Measurements from ENCODE around the gene LARP1.

Gene LARP1

GRCh38 chr5:154762700-154763099, 7.5 kb downstream of the LARP1 start:
- DNase-seq = no peak

DNA sequence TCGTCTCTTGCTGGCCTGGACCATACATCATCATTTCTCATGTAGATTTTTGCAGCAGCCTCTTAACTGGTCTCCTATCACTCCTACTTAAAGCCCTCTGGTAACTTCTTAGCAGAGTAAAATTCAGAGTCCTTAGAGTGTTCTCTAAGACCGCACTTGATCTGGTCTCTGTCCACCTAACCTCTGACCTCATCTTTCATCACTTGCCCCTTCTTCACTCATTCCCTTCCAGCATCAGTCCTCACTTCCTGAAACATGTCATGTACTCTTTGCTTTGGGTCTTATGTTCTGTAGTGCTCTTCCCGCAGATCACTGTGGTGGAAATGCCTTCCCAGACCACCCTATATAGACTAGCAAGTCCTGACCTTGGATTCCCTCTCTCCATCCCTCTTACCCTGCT, 9.8 kb downstream of the LARP1 start:
- DNase-seq = no peak

DNA sequence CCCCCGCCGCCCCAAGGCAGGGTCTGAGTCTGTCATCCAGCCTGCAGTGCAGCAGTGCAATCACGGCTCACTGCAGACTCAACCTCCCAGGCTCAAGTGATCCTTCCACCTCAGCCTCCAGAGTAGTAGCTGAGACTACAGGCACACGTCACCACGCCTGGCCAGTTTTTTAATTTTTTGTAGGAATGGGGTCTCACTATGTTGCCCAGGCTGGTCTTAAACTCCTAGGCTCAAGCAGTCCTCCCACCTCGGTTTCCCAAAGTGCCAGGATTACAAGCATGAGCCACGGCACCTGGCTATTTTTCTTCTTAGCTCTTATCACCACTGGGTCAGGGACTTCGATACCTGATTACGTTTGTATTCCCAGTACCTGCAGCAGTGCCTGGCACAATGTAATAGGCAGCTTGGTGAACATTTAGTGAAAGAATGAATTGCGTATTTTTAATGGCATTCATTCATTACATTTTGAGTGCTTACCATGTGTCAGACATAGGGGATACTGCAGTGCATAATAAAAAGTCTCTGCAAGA, 10.3 kb downstream of the LARP1 start:
- no peak for DNase-seq

DNA sequence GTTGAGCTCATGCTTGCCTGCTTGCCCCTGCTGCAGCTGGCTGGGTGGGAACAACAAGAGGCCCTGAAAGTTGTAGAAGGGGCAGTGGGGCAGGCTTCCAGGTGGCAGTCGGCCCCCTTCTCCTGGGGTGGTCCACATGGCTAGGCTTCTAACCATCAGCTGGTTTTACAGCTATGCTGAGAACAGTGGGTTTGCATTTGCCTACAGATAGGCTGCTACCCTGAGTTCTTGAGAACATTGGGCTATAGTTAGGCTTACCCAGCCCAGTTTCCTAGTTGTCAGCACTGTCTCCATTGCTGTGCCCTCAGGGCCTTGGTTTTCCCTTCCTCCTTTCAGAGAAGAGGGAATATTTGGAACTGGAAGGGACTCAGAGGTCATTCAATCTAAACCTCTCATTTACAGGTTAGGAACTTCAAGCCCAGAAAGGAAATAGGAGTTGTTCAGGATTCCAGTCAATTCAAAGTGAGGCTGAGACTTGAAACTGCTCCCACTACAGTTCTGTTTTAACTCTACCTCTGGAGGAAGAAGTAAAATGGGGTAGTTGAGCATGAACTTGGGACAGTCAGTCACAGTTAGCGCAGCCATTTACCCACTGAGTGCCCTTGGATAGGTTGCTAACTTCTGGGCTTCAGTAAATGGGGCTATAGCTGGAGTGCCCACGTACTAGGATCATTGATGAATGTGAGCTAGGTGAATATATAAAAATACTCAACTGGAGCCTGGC, 11.5 kb downstream of the LARP1 start:
- DNase-seq = no peak

- DNase-seq = no peak
Measured at GRCh38 chr5:154767576-154767975, 12.4 kb downstream of the LARP1 start.

DNA sequence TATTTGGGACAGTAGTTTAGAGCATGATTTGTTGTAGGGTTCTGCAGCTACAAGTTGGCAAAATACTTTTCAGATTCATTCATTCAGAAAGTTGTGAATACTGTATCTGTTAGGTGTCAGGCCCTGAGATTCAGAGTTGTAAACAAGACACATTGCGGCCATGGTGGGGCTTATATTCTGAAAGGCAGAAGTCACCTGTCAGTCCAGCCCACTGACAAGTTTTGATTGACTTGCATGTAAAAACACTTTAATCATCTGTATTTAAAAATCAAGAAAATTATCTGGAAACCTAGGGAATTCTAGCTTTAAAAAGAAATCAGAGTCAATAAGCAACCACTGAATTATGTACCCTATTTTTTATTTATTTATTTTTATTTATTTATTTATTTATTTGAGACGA, 13.0 kb downstream of the LARP1 start:
- DNase-seq = no peak

- no peak for DNase-seq
Measured at GRCh38 chr5:154770111-154770510, 14.9 kb downstream of the LARP1 start.

DNA sequence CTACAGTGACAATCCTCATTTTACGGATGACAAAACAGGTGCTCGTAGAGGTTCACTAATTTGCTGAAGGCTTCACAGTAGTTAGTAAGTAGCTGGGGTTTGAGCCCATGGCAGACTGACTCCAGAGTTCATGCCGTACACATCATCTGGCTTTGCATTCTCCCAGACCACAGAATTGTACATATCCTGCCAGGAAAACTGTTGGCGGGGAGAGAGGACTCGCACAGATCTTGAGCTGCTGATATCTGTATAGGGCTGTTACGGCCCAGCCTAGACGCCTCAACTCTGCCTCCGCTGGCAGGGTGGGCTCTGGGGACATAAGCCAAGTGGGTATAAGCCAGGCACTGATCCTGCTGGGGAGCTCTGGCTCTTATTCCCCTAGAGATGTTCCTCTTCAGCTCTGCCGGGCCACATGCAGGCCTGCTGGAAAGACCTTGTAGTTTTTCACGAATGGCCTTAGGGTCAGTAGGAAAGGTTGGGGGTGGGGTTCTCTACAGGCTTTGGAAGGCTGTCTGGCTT, 16.3 kb downstream of the LARP1 start:
- no peak for DNase-seq

- DNase-seq = no peak
Measured at GRCh38 chr5:154773326-154773725, 18.1 kb downstream of the LARP1 start.

GRCh38 chr5:154776167-154776566, 21.0 kb downstream of the LARP1 start:
- no peak for DNase-seq

DNA sequence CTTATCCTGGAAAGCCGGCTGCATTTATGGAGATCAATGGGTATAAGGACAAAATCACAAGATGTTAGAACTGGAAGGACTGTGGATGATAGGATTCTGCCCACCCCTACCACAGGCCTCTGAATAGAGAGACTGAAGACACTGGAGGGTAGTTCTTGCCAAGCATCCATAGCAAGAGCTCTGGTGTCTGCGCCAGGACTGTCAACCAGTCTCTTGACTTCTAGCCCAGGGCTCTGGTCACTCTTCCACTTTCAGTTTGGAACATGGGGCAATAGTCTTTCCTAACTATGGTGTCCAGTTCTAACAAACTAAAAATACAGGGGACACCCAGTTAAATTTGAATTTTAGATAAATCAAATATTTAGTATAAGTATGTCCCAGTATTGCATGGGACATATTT, 23.4 kb downstream of the LARP1 start:
- DNase-seq = no peak

- DNase-seq = no peak
Measured at GRCh38 chr5:154779105-154779504, 23.9 kb downstream of the LARP1 start.

GRCh38 chr5:154780128-154780527, 25.0 kb downstream of the LARP1 start:
- DNase-seq = no peak

DNA sequence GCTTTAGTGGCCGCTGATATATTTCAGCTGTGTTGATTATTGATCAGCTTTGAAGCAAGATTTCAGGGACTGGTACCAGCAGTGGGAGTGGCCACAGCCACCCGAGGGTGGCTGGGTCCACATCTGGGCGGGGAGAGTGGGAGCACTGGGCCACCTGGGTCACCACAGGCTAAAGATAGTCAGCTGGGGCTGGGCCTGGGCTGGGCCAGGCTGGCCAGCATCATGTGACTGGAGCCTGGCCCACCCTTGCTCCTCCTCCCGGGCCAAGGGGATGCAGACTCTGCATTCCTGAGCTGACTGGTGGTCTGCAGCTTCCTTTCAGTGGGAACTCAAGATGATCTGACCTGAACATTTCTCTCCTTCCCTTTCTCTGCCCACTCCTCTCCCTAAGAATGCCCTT, 27.1 kb downstream of the LARP1 start:
- no peak for DNase-seq

- no peak for DNase-seq
Measured at GRCh38 chr5:154782812-154783592, 27.8 kb downstream of the LARP1 start.

- DNase-seq = no peak
Measured at GRCh38 chr5:154783774-154784460, 28.7 kb downstream of the LARP1 start.

DNA sequence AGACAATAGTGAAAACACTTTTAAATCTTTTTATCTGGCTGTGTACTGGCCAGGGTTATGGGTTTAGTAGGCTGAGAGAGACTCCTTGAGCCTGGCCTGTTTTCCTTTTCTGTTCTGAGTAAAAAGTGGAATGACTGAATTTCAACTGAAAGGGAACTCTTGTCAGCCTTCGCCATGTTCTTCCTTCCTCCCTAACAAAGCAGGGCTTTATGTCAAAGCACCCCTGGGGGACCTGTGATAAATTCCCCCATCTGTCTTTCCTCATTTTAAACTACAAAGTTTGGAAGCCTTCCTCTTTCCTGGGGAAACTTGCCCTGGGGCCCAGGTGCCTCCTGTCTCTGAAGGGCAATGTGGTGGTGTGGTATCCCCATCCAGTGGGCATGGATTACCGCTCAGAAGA, 29.7 kb downstream of the LARP1 start:
- no peak for DNase-seq

GRCh38 chr5:154786414-154786813, 31.2 kb downstream of the LARP1 start:
- DNase-seq = no peak

GRCh38 chr5:154788212-154788611, 33.0 kb downstream of the LARP1 start:
- no peak for DNase-seq

- DNase-seq = no peak
Measured at GRCh38 chr5:154791535-154791934, 36.4 kb downstream of the LARP1 start.

GRCh38 chr5:154793599-154794524, 38.7 kb downstream of the LARP1 start:
- DNase-seq = no peak

- no peak for DNase-seq
Measured at GRCh38 chr5:154794525-154795234, 39.5 kb downstream of the LARP1 start.

All from inflammatory macrophage treated with lipopolysaccharide for 1 hour (primary cell).